Upper lobe of left lung (tissue), 6 donors: ENCODE measurements around the gene SNX13. TPM values are rescaled to one million over a fixed set of nuclear protein-coding genes. Genes with fewer than 3 reads are reported as not detected.

ENCODE experiments used
- ATAC-seq, 2 donors: fragments of 200-7000 bp; cut with Tn5 transposase; one replicate each; pipeline ENCODE4 v1.9.1; 2022; ENCODE audit warnings: mild to moderate bottlenecking in 2 of 2, moderate library complexity in 2 of 2; ENCODE audit not compliant: low FRiP score in 2 of 2
- DNase-seq, 2 donors: peaks; one replicate each; pipeline ENCODE4 v3.0.0-alpha.2; 2019 to 2020
- H3K27ac ChIP-seq, 4 donors: fragments of 200-600 bp; sonication (generic); one replicate each; pipeline ENCODE4 v1.5.1; 2016 to 2019
- H3K27me3 ChIP-seq, 4 donors: fragments of 200-600 bp; sonication (generic); one replicate each; pipeline ENCODE4 v1.5.1; 2017 to 2019
- H3K36me3 ChIP-seq, 4 donors: fragments of 200-600 bp; sonication (generic); one replicate each; pipeline ENCODE4 v1.5.1; 2016 to 2019
- H3K4me1 ChIP-seq, 4 donors: fragments of 200-600 bp; sonication (generic); one replicate each; pipeline ENCODE4 v1.5.1; 2018 to 2019
- H3K4me3 ChIP-seq, 4 donors: fragments of 200-600 bp; sonication (generic); one replicate each; pipeline ENCODE4 v1.5.1; 2017 to 2019; ENCODE audit warnings: mild to moderate bottlenecking in 2 of 4, moderate library complexity in 1 of 4
- H3K9me3 ChIP-seq, 4 donors: fragments of 200-600 bp; sonication (generic); one replicate each; pipeline ENCODE4 v1.5.1; 2018 to 2019
- CTCF ChIP-seq, 6 experiments: fragments of 450-650 bp in 4 of 6; fragments of 200-600 bp in 2 of 6; sonication (generic) in 2 of 6; IDR thresholded peaks; one replicate each; pipeline ENCODE4 v1.5.1; 2016 to 2019; ENCODE audit warnings: antibody characterized with exemption in 6 of 6
- EP300 ChIP-seq, 4 donors: sonication (generic); formaldehyde crosslinking; IDR thresholded peaks; one replicate each; pipeline ENCODE4 v1.5.1; 2017; ENCODE audit warnings: antibody characterized with exemption in 4 of 4, control low read depth in 2 of 4
- POLR2A ChIP-seq, 4 donors: fragments of 450-650 bp; IDR thresholded peaks; one replicate each; pipeline ENCODE4 v1.5.1; 2016 to 2017; ENCODE audit warnings: antibody characterized with exemption in 4 of 4, mild to moderate bottlenecking in 2 of 4
- POLR2AphosphoS5 ChIP-seq, 2 donors: sonication (generic); formaldehyde crosslinking; IDR thresholded peaks; one replicate each; pipeline ENCODE4 v1.5.1; 2017; ENCODE audit warnings: antibody characterized with exemption in 2 of 2
- WGBS, 2 donors: methylation state at CpG; one replicate each; pipeline ENCODE4 v1.1.5; 2017 to 2018; 5-methylcytosine and 5-hydroxymethylcytosine counted together
- total RNA-seq, 6 donors: library from RNA; depleted of rRNA in 4 of 6; stranded (reverse); fragments of >200 nt in 4 of 6; gene quantifications; one replicate each; pipeline versions ENCODE4 v1.1.0 to v1.2.1, GENCODE V29; 2016 to 2021
- donor health status: DM: no; HTN: no; CAD: no; lungs with moderate emphysema.
- donor health status: DM: no; HTN: yes; CAD: no; lungs with severe emphysema.

The SNX13 gene
- total RNA-seq, 6 donors from 2014 or later = 17.1 to 195 (median 53.3) TPM

GRCh38 chr7:17986851-17987250 lies 46.6 kb upstream of the SNX13 start:
- Histone ChIP-seq H3K27ac (no peak overlapping the region), H3K4me3 (no peak overlapping the region), H3K9me3 (no peaks in the 10 kb centered on the region), H3K27me3 (no peaks in the 10 kb centered on the region), H3K36me3 (no peaks in the 10 kb centered on the region), H3K4me1 (peaks cover 0 to 11% (median 0%) of the 10 kb centered on the region in 4 donors)
- TF ChIP-seq POLR2AphosphoS5 (IDR thresholded peaks at IDR 0.05) = no peak
- TF ChIP-seq POLR2A (IDR thresholded peaks at IDR 0.05) = no peak
- no peak for TF ChIP-seq EP300 (IDR thresholded peaks at IDR 0.05)
- no peak for TF ChIP-seq CTCF (IDR thresholded peaks at IDR 0.05)
- DNase-seq (no peak), ATAC-seq (peak; percentile 19 to 77)
- 44 to 54% methylated on average over 1 of the region's 1 CpG for WGBS, 2 donors

- peaks cover 0 to 7% (median 0%) of the 10 kb centered on the region in 4 donors for H3K9me3 ChIP-seq
- peaks cover 0 to 11% (median 0%) of the 10 kb centered on the region in 4 donors for H3K4me1 ChIP-seq
- H3K4me3 ChIP-seq = no peak overlapping the region
- DNase-seq = no peak
- ATAC-seq = no peak
- 70 to 84% methylated on average over 6 of the region's 6 CpGs for WGBS, 2 donors
- H3K27me3 ChIP-seq = no peaks in the 10 kb centered on the region
- no peak overlapping the region for H3K27ac ChIP-seq
- no peak for TF ChIP-seq POLR2A (IDR thresholded peaks at IDR 0.05)
- TF ChIP-seq CTCF (IDR thresholded peaks at IDR 0.05) = no peak
- no peak for TF ChIP-seq EP300 (IDR thresholded peaks at IDR 0.05)
- no peak for TF ChIP-seq POLR2AphosphoS5 (IDR thresholded peaks at IDR 0.05)
- H3K36me3 ChIP-seq = no peaks in the 10 kb centered on the region
These were observed 45.4 kb upstream of the SNX13 start for GRCh38 chr7:17985473-17986239.

GRCh38 chr7:17984288-17984687 lies 44.0 kb upstream of the SNX13 start:
- no peak for DNase-seq
- no peak for TF ChIP-seq CTCF (IDR thresholded peaks at IDR 0.05)
- no peak for TF ChIP-seq EP300 (IDR thresholded peaks at IDR 0.05)
- no peak for TF ChIP-seq POLR2A (IDR thresholded peaks at IDR 0.05)
- TF ChIP-seq POLR2AphosphoS5 (IDR thresholded peaks at IDR 0.05) = no peak
- 88 to 100% methylated on average over 1 of the region's 1 CpG for WGBS, 2 donors
- Histone ChIP-seq H3K4me3 (no peak overlapping the region), H3K36me3 (no peaks in the 10 kb centered on the region), H3K27me3 (no peaks in the 10 kb centered on the region), H3K4me1 (peaks cover 0 to 11% (median 0%) of the 10 kb centered on the region in 4 donors), H3K9me3 (peaks cover 0 to 7% (median 0%) of the 10 kb centered on the region in 4 donors), H3K27ac (no peak overlapping the region)
- ATAC-seq = no peak

- ATAC-seq = peak in 1 of 2 donors; percentile 51
- WGBS, 2 donors = 67 to 77% methylated on average over 3 of the region's 3 CpGs
These were observed 43.1 kb upstream of the SNX13 start for GRCh38 chr7:17983221-17984062.

More at GRCh38 chr7:17983221-17984062, 43.1 kb upstream of the SNX13 start:
- H3K4me1 ChIP-seq = peaks cover 0 to 11% (median 0%) of the 10 kb centered on the region in 4 donors
- no peaks in the 10 kb centered on the region for H3K27me3 ChIP-seq
- no peak overlapping the region for H3K27ac ChIP-seq
- H3K36me3 ChIP-seq = no peaks in the 10 kb centered on the region
- H3K9me3 ChIP-seq = peaks cover 0 to 7% (median 0%) of the 10 kb centered on the region in 4 donors
- TF ChIP-seq CTCF (IDR thresholded peaks at IDR 0.05) (no peak), POLR2AphosphoS5 (IDR thresholded peaks at IDR 0.05) (no peak), EP300 (IDR thresholded peaks at IDR 0.05) (no peak), POLR2A (IDR thresholded peaks at IDR 0.05) (no peak)
- H3K4me3 ChIP-seq = no peak overlapping the region
- DNase-seq = no peak
